ENCODE results near the gene PYGL. TPM values are rescaled to one million over a fixed set of nuclear protein-coding genes. Genes with fewer than 3 reads are reported as not detected.

Gene PYGL
- polyA plus RNA-seq (ENCODE audit: insufficient read length in 12 of 12), result 10 to 100 TPM in 11 of 12 donors, not detected in 1; 29.0 to 48.8 (median 38.2) TPM
- long read RNA-seq, donor 1, partial matches to known transcripts, result 0 of 2 reads
- long read RNA-seq, donor 1, other reads (novel, unspliced or antisense), result 0 of 2 reads
- long read RNA-seq, donor 2, partial matches to known transcripts, result 0 of 4 reads
- long read RNA-seq, donor 2, other reads (novel, unspliced or antisense), result 0 of 4 reads
- long read RNA-seq, donor 3, result 0 reads
- long read RNA-seq, donor 4, result 0 reads
- long read RNA-seq, donor 5, partial matches to known transcripts, result 7 of 14 reads
- long read RNA-seq, donor 5, other reads (novel, unspliced or antisense), result 0 of 14 reads
- long read RNA-seq, donor 6, partial matches to known transcripts, result 0 of 4 reads
- long read RNA-seq, donor 6, other reads (novel, unspliced or antisense), result 0 of 4 reads
- long read RNA-seq, donor 7, partial matches to known transcripts, result 0 of 2 reads
- long read RNA-seq, donor 7, other reads (novel, unspliced or antisense), result 0 of 2 reads
- long read RNA-seq, donor 8, partial matches to known transcripts, result 12 of 13 reads
- long read RNA-seq, donor 8, other reads (novel, unspliced or antisense), result 0 of 13 reads
- long read RNA-seq, donor 9, partial matches to known transcripts, result 0 of 4 reads
- long read RNA-seq, donor 9, other reads (novel, unspliced or antisense), result 0 of 4 reads
- long read RNA-seq, donor 10, partial matches to known transcripts, result 7 of 9 reads
- long read RNA-seq, donor 10, other reads (novel, unspliced or antisense), result 0 of 9 reads
- long read RNA-seq, donor 11, partial matches to known transcripts, result 11 of 13 reads
- long read RNA-seq, donor 11, other reads (novel, unspliced or antisense), result 0 of 13 reads

- DNase-seq, result peak; percentile 68
Measured at GRCh38 chr14:50943943-50944646, at the start of gene PYGL. PYGL (minus strand) TSS chr14:50944483; CDS start chr14:50944403, 80 bp downstream.

GRCh38 chr14:50985859-50986331 is 41.6 kb upstream of the PYGL start:
- DNase-seq, result no peak

- DNase-seq, result no peak
Measured at GRCh38 chr14:50985124-50985858, 41.0 kb upstream of the PYGL start.

- DNase-seq, result no peak
Measured at GRCh38 chr14:50984036-50984710, 39.9 kb upstream of the PYGL start.

DNA sequence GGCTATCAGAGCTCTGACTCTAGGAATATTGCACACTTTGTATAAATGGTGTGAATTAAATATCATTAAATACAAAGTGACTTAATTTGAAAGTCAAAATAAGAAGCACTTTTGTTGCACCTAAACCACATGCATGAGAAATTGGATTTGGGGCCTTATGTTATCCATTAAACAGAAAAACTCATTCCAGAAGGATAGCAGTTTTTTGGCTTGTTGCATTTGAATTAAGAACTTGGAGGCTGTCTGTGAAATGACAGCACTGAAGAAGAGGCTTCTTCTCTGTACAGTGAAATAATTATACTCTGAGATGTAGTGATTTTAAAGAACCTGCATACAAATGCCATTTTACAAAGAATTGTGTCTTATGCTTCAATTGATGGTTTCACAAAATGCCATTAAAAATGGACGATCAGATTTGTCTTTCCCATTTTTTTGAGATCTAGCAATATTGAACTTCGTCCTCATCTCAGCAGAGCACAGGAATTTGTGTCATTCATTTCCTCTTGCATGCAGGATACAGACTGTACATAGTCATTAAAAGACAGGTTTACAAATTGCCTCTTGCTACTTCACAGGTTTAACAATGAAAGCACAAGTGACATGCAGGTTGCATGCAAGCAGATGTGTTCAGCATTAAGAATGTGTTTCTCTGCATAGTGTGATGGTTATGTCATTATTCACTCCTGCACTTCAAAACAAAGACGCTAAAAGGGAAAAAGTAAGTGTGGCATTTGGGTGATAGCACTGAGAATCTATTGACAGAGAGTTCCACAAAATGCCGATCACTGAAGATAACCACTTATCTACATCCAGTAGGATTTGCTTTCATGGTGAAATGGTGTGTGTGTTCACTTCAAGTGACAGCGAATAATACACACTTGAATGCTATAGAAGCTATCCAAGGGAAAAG is 35.9 kb upstream of the PYGL start:
- no peak for DNase-seq

DNA sequence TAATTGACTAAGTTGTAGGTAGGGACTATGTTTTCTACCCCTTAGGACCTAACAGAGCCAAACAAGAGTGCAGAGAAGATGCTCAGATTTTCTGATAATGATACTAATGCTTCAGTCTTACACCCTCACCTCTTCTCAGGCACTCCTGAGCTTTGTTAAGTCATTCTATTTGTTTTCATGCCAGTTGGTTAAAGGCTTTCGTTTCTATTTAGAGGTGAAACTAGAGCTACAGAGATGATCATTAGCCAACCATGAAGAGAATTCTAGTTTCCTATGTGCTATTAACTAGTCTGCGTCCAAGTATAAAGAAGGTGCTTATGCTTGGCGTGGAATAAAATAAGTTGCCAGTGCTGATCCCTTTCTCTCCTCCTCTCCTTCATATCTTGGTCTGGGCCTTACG is 34.6 kb upstream of the PYGL start:
- DNase-seq, result no peak

DNA sequence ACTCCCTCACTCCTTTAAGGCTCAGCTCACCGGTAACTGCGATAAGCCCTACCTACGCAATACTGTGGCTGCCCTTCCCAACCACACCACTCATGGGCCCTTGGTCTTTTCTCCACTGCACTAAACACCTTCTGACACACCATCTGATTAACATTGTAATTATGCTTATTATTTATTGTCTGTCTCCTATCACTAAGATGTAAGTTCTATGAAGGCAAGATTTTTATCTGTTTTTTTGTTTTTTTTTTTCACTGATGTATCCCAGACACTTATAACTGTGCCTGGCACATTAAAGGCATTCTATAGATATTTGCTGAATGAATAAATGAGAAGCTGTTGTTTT is 34.2 kb upstream of the PYGL start:
- no peak for DNase-seq

- DNase-seq, result no peak
Measured at GRCh38 chr14:50977863-50978528, 33.7 kb upstream of the PYGL start.

DNA sequence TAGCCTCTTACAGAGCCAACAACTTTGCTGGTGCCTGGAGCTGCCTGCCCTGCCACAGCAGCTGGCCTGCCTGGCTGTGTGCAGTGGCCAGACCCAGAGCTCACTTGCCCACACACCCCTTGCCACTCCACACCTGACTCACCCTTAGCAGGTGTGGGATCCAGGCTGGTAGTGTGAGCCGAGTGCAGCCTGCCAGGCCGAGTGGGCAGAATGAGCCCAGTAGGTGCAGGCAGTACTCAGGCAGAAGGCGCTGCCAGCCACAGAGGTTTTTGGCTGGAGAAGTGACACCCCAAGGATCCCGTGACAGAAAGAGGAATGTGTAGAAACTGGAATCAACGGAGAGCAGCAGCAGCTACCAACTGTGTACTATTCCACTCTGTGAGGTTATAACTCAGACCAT is 29.8 kb upstream of the PYGL start:
- no peak for DNase-seq

DNA sequence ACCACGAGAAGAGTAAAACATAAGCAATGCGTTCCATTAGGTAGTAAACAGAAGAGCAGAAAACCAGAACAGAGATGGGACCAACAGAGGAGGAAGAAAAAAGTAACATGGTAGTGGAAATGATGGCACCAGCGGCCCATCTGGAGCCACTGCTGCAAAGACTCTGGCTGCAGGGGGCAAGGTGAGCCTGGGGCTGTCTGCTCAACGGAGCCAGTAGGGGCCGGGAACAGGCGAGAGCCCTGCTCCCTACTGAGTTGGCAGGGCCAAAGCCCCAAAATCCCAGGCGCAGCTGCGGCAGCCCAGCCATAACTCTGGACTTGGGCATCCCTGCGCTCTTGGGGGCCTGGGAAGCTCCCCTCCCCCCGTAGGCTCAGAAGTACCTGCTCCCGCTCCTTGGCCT is 28.5 kb upstream of the PYGL start:
- no peak for DNase-seq

DNA sequence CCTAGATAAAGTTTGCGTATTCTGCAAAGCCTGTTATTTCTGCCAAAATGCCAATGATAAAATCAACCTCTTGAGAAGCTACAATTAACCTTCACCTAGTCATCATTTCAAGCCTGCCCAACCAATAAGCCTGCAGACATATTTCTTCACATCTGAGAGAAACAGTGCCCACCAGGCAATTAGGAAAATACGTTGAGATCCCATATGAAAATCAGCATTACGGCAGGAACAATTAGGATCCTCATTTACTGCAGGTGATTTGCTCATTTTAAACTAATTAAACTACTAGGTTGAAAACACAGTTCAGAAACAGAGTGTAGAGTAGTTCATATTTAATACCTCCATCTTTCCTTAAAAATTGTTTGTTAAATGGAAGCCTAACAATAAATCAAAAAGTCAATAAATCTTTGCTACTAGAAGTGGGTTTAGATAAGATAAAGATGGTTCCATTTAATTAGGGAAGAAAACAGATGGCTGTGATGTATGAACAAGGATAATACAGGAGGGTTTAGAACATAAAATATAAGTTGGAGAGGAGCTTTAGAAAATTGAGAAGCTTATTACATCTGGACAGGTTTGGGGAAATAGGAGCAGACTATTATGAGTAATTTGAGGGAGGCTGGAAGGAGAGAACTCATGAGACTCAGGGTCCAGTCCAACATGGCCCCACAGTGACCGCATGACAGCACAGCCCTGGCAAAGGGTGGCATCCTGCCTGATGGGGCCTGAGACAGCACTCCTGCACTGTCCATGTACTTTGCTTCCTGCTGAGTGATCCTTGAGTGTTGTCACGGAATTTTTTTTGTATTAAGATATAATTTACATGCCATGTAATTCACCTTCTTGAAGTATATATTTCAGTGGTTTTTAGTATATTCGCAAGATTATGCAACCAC is 26.9 kb upstream of the PYGL start:
- no peak for DNase-seq

- DNase-seq, result no peak
Measured at GRCh38 chr14:50967790-50968189, 23.5 kb upstream of the PYGL start.

DNA sequence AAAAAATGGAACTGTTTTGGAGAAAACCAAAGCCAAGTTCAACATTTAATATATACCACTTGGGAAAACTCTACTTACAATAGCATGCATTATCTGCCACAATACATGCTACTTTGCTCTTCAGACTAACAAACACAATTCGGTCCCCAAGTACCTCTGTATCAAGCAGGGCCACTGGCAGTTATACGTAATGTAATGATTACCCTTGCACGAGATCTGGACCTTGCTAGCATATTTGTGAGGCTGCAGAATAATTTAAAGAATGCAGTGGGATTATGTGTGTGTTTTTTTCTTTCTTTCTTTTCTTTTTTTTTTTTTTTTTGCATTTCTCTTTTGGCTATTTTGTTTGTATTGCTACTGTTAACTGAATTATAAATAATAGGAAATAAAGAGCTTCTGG is 22.8 kb upstream of the PYGL start:
- DNase-seq, result no peak

- DNase-seq, result peak; percentile 74
Measured at GRCh38 chr14:50964683-50965390, 20.6 kb upstream of the PYGL start.

- DNase-seq, result no peak
Measured at GRCh38 chr14:50963919-50964318, 19.6 kb upstream of the PYGL start.

GRCh38 chr14:50961605-50962221 is 17.4 kb upstream of the PYGL start:
- peak; percentile 74 for DNase-seq

GRCh38 chr14:50957296-50957695 is 13.0 kb upstream of the PYGL start:
- DNase-seq, result no peak

Data from muscle of arm (tissue), 14 donors.